Erythroblast (primary cell): ENCODE data around the gene MAPT.

Source experiments
- DNase-seq, 2 experiments: peaks; one replicate each; lab custom pipeline; 2025; lab: John Stamatoyannopoulos, UW
- GATA1 ChIP-seq: IDR thresholded peaks from 2 replicates; pipeline ENCODE4 v1.6.1; 2011; ENCODE audit warnings: low read depth, mild to moderate bottlenecking, control low read depth, low read length, moderate library complexity
- POLR2A ChIP-seq: IDR thresholded peaks from 2 replicates; pipeline ENCODE4 v1.6.1; 2011; ENCODE audit warnings: mild to moderate bottlenecking, low read length

The MAPT gene

GRCh38 chr17:45873728-45874127 is 20.6 kb upstream of the MAPT start:
- no peak for DNase-seq
- TF ChIP-seq POLR2A (no peak), GATA1 (no peak)

GRCh38 chr17:45874151-45874550 is 20.2 kb upstream of the MAPT start:
- TF ChIP-seq POLR2A (no peak), GATA1 (no peak)
- no peak for DNase-seq

GRCh38 chr17:45876539-45876938 is 17.8 kb upstream of the MAPT start:
- DNase-seq, result no peak

GRCh38 chr17:45877467-45877866 is 16.9 kb upstream of the MAPT start:
- no peak for DNase-seq
- TF ChIP-seq GATA1, result no peak

More at GRCh38 chr17:45876539-45876938, 17.8 kb upstream of the MAPT start:
- no peak for TF ChIP-seq GATA1
- TF ChIP-seq POLR2A, result no peak

- TF ChIP-seq POLR2A (no peak), GATA1 (no peak)
- no peak for DNase-seq
Observed at GRCh38 chr17:45883063-45883462, 11.3 kb upstream of the MAPT start.

- no peak for DNase-seq
- no peak for TF ChIP-seq POLR2A
- TF ChIP-seq GATA1, result no peak
Observed at GRCh38 chr17:45886852-45887251, 7.5 kb upstream of the MAPT start.

GRCh38 chr17:45888392-45888791 is 6.0 kb upstream of the MAPT start:
- TF ChIP-seq GATA1, result no peak
- no peak for DNase-seq

- TF ChIP-seq GATA1 (no peak), POLR2A (no peak)
- no peak for DNase-seq
Observed at GRCh38 chr17:45889579-45889978, 4.8 kb upstream of the MAPT start.

GRCh38 chr17:45893725-45894021 is 681 bp upstream of the MAPT start:
- no peak for DNase-seq
- TF ChIP-seq GATA1 (no peak), POLR2A (no peak)

- peak in 1 of 2 experiments; percentile 25 for DNase-seq
- TF ChIP-seq GATA1 (no peak), POLR2A (no peak)
Observed at GRCh38 chr17:45895304-45895968, 1.1 kb downstream of the MAPT start.

- no peak for DNase-seq
- no peak for TF ChIP-seq GATA1
Observed at GRCh38 chr17:45895969-45896785, 1.8 kb downstream of the MAPT start.

GRCh38 chr17:45896803-45897693 is 2.7 kb downstream of the MAPT start:
- DNase-seq, result no peak

GRCh38 chr17:45900136-45900535 is 5.8 kb downstream of the MAPT start:
- no peak for DNase-seq
- TF ChIP-seq POLR2A (no peak), GATA1 (no peak)

More at GRCh38 chr17:45896803-45897693, 2.7 kb downstream of the MAPT start:
- TF ChIP-seq GATA1 (no peak), POLR2A (no peak)

GRCh38 chr17:45900723-45901415 is 6.5 kb downstream of the MAPT start:
- no peak for TF ChIP-seq GATA1
- TF ChIP-seq POLR2A, result no peak
- no peak for DNase-seq
